ENCODE measurements around the gene IMPA2. TPM values are rescaled to one million over a fixed set of nuclear protein-coding genes. Genes with fewer than 3 reads are reported as not detected.

IMPA2 gene
- total and polyA plus RNA-seq, 2 of the 8 experiments (the other 6 are each of a cell fraction or from before 2014, with no cell fraction given) = 102 to 140 TPM

DNA sequence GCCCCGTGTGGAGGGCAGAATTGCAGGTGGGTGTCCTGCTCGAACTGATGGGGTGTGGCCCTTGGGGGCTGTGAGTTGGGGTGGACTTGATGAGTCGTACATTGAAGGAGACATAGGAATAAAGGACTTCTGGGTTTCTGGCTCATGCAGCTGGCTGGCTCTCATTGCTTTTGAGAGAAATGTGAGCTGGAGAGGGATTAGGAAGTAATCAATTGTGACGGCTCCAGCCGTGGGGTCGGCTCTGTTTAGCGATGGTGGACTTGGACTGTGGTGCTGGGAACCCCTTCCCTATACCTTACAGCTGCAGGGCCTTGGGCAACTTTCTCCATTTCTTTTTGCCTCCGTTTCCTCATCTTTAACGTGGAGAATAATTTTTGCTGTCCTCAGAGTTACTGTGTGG lies 9.2 kb downstream of the IMPA2 start:
- H2BK12ac ChIP-seq (ENCODE audit: low read depth, low read length) = no peak overlapping the region
- H4K5ac ChIP-seq (ENCODE audit: insufficient read length, low read depth, low read length) = no peak overlapping the region
- 0 out of 2 replicates have a peak overlapping the region, but pooled peaks have one; percentile 18 for H2BK15ac ChIP-seq (ENCODE audit: low read length)
- H3K23me2 ChIP-seq (ENCODE audit: low read depth, low read length) = no peaks in the 10 kb centered on the region
- no peaks in the 10 kb centered on the region for H3K9me3 ChIP-seq (ENCODE audit: insufficient read depth in 2 of 2, low read depth in 1 of 2, low read length in 1 of 2)
- no peaks in the 10 kb centered on the region for H3K36me3 ChIP-seq (ENCODE audit: control insufficient read depth in 2 of 4, insufficient read depth in 4 of 4, low read length in 3 of 4)
- no peak overlapping the region for H2BK20ac ChIP-seq (ENCODE audit: low read length)
- peaks cover 29% of the 10 kb centered on the region for H3K79me1 ChIP-seq (ENCODE audit: low read depth, low read length)
- peaks cover 13 to 31% (median 20%) of the 10 kb centered on the region in 4 experiments for H3K4me1 ChIP-seq (replicated peaks in 1 of 4; ENCODE audit: control insufficient read depth in 3 of 4, insufficient read depth in 4 of 4, low read length in 3 of 4)
- no peak overlapping the region for H3K4ac ChIP-seq (replicated peaks; ENCODE audit: insufficient read length, low read depth, low read length)
- peaks cover 23 to 40% of the 10 kb centered on the region in 2 experiments for H4K20me1 ChIP-seq (replicated peaks in 1 of 2; ENCODE audit: control insufficient read depth in 1 of 2, insufficient read depth in 2 of 2, low read length in 2 of 2)
- no peak overlapping the region for H2BK5ac ChIP-seq (ENCODE audit: low read depth, low read length)
- H4K91ac ChIP-seq (replicated peaks; ENCODE audit: insufficient read length, low read length) = no peak overlapping the region
- no peak overlapping the region for H3K56ac ChIP-seq (replicated peaks; ENCODE audit: insufficient read length, low read depth, low read length)
- H3K4me2 ChIP-seq (ENCODE audit: insufficient read depth in 1 of 2, low read depth in 2 of 2, low read length in 2 of 2) = no peak overlapping the region
- no peak overlapping the region for H3K23ac ChIP-seq (ENCODE audit: insufficient read length)
- no peak overlapping the region for H3K27ac ChIP-seq (ENCODE audit: low read depth, low read length)
- ChIA-PET CTCF (ENCODE audit: partially characterized antibody) (interaction anchor here (1.1 to 12.5 kb wide), 6 partner anchors 9 to 680 kb away, joined by 3 to 471 read pairs (median 8); no protein-coding TSS in a partner anchor), POLR2A (ENCODE audit: partially characterized antibody) (interaction anchor here (0.6 to 10.4 kb wide), 6 partner anchors 9 to 53 kb away, joined by 3 to 100 read pairs (median 4); partner anchors contain the start of gene IMPA2)
- H2AK5ac ChIP-seq (ENCODE audit: low read depth, low read length) = no peak overlapping the region
- H3K79me2 ChIP-seq (ENCODE audit: control insufficient read depth in 1 of 2, insufficient read depth in 2 of 2, low read length in 2 of 2) = peaks cover 9 to 94% of the 10 kb centered on the region in 2 experiments
- DNase-seq (ENCODE audit: low read depth in 1 of 2, low spot score in 2 of 2) (no peak), FAIRE-seq (no peak)
- no peak overlapping the region for H3K14ac ChIP-seq (ENCODE audit: insufficient read length)
- H3K18ac ChIP-seq (ENCODE audit: extremely low read depth, low read length) = no peak overlapping the region
- H3K4me3 ChIP-seq (ENCODE audit: extremely low read depth in 1 of 4, insufficient read depth in 2 of 4, low read depth in 3 of 4, low read length in 4 of 4) = no peak overlapping the region
- no peak overlapping the region for H2AFZ ChIP-seq (ENCODE audit: low read length)
- no peak overlapping the region for H4K8ac ChIP-seq (ENCODE audit: extremely low read depth, insufficient read depth, low read length)
- 86% methylated on average over 8 of the region's 9 CpGs; no CpG with 5 or more reads in 1 of the 2 experiments for WGBS, 2 experiments (ENCODE audit: extremely low coverage in 1 of 2, insufficient coverage in 1 of 2, insufficient read length in 1 of 2, insufficient replicate concordance in 2 of 2, low coverage in 1 of 2, low lambda C conversion rate in 2 of 2, missing lambda C conversion rate in 1 of 2)
- H3K27me3 ChIP-seq (replicated peaks in 1 of 4; ENCODE audit: control insufficient read depth in 3 of 4, extremely low read depth in 1 of 4, insufficient read depth in 3 of 4, low read length in 3 of 4) = no peaks in the 10 kb centered on the region
- no peak overlapping the region for H3K9ac ChIP-seq (replicated peaks in 1 of 4; ENCODE audit: extremely low read depth in 1 of 4, low read depth in 3 of 4, low read length in 3 of 4)
- no peak overlapping the region for H2BK120ac ChIP-seq (replicated peaks; ENCODE audit: low read depth, low read length)
- TF ChIP-seq EGR1 (IDR thresholded peaks at IDR 0.05; ENCODE audit: borderline replicate concordance, low read depth, low read length) = no peak
- TF ChIP-seq HDAC2 (IDR thresholded peaks at IDR 0.05; ENCODE audit: borderline replicate concordance in 1 of 2, low read depth in 2 of 2, low read length in 2 of 2) = no peak
- TF ChIP-seq, protein P1, sequence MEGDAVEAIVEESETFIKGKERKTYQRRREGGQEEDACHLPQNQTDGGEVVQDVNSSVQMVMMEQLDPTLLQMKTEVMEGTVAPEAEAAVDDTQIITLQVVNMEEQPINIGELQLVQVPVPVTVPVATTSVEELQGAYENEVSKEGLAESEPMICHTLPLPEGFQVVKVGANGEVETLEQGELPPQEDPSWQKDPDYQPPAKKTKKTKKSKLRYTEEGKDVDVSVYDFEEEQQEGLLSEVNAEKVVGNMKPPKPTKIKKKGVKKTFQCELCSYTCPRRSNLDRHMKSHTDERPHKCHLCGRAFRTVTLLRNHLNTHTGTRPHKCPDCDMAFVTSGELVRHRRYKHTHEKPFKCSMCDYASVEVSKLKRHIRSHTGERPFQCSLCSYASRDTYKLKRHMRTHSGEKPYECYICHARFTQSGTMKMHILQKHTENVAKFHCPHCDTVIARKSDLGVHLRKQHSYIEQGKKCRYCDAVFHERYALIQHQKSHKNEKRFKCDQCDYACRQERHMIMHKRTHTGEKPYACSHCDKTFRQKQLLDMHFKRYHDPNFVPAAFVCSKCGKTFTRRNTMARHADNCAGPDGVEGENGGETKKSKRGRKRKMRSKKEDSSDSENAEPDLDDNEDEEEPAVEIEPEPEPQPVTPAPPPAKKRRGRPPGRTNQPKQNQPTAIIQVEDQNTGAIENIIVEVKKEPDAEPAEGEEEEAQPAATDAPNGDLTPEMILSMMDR (IDR thresholded peaks at IDR 0.05; ENCODE audit: control extremely low read depth in 1 of 3, insufficient read depth in 1 of 3, low read depth in 1 of 3, low read length in 3 of 3) = no peak
- TF ChIP-seq POLR2A (IDR thresholded peaks at IDR 0.05; ENCODE audit: control extremely low read depth in 1 of 2, low read depth in 2 of 2, low read length in 2 of 2) = no peak
- TF ChIP-seq YY1 (IDR thresholded peaks at IDR 0.05; ENCODE audit: low read depth, low read length) = no peak
- TF ChIP-seq POU5F1 (IDR thresholded peaks at IDR 0.05; ENCODE audit: low read depth, low read length) = no peak
- no peak for TF ChIP-seq BCL11A (IDR thresholded peaks at IDR 0.05; ENCODE audit: low read depth in 2 of 2, low read length in 2 of 2)
- TF ChIP-seq CEBPB (IDR thresholded peaks at IDR 0.05; ENCODE audit: low read depth, low read length) = no peak
- no peak for TF ChIP-seq SIX5 (IDR thresholded peaks at IDR 0.05; ENCODE audit: low read depth, low read length)
- TF ChIP-seq KDM1A (IDR thresholded peaks at IDR 0.05; ENCODE audit: borderline replicate concordance, low read length) = no peak
- no peak for TF ChIP-seq ASH2L (IDR thresholded peaks at IDR 0.05; ENCODE audit: low read length)
- TF ChIP-seq BRCA1 (IDR thresholded peaks at IDR 0.05; ENCODE audit: low read depth, low read length) = no peak
- TF ChIP-seq CREB1 (IDR thresholded peaks at IDR 0.05) = no peak

Data from H1 (cell line).